ENCODE results near the gene SPRR2D.

SPRR2D gene

GRCh38 chr1:153049211-153049610 lies 8.3 kb upstream of the SPRR2D start:
- Histone ChIP-seq H3K27ac (ENCODE audit: low read depth, low read length) (no peak overlapping the region), H3K36me3 (ENCODE audit: low read length) (no peaks in the 10 kb centered on the region), H3K9me2 (replicated peaks; ENCODE audit: insufficient read depth, low read length) (no peaks in the 10 kb centered on the region), H3K9me3 (ENCODE audit: insufficient read depth, low read length) (no peaks in the 10 kb centered on the region), H3K9ac (ENCODE audit: low read length) (no peak overlapping the region), H3K27me3 (ENCODE audit: low read length) (no peaks in the 10 kb centered on the region), H3K4me2 (ENCODE audit: low read depth, low read length, poor library complexity, severe bottlenecking) (no peak overlapping the region), H2AFZ (ENCODE audit: low read depth, low read length, severe bottlenecking) (no peak overlapping the region), H3F3A (ENCODE audit: insufficient read depth) (no peaks in the 10 kb centered on the region), H3K4me3 (ENCODE audit: insufficient read depth, low read length, poor library complexity, severe bottlenecking) (no peak overlapping the region), H3K79me2 (ENCODE audit: insufficient read depth, low read length) (no peaks in the 10 kb centered on the region), H4K20me1 (ENCODE audit: low read depth, low read length) (no peaks in the 10 kb centered on the region)
- no peak for TF ChIP-seq EZH2phosphoT487 (conservative IDR thresholded peaks at IDR 0.05; ENCODE audit: low read length)
- TF ChIP-seq, protein P1, sequence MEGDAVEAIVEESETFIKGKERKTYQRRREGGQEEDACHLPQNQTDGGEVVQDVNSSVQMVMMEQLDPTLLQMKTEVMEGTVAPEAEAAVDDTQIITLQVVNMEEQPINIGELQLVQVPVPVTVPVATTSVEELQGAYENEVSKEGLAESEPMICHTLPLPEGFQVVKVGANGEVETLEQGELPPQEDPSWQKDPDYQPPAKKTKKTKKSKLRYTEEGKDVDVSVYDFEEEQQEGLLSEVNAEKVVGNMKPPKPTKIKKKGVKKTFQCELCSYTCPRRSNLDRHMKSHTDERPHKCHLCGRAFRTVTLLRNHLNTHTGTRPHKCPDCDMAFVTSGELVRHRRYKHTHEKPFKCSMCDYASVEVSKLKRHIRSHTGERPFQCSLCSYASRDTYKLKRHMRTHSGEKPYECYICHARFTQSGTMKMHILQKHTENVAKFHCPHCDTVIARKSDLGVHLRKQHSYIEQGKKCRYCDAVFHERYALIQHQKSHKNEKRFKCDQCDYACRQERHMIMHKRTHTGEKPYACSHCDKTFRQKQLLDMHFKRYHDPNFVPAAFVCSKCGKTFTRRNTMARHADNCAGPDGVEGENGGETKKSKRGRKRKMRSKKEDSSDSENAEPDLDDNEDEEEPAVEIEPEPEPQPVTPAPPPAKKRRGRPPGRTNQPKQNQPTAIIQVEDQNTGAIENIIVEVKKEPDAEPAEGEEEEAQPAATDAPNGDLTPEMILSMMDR (IDR thresholded peaks at IDR 0.05; ENCODE audit: insufficient read depth, low read length, poor library complexity, severe bottlenecking): no peak

DNA sequence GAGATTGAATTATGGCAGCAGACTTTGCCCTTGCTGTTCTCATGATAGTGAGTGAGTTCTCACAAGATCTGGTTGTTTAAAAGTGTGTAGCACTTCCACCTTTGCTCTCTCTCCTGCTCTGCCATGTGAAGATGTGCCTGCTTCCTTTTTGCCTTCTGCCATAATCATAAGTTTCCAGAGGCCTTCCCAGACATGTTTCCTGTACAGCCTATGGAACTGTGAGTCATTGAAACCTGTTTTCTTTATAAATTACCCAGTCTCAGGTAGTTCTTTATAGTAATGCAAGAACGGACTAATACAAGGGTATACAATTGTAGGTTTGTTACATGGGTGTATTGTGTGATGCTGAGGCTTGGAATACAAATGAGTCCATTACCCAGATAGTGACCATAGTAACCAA lies 5.7 kb downstream of the SPRR2D start:
- no peaks in the 10 kb centered on the region for H3F3A ChIP-seq (ENCODE audit: insufficient read depth)
- TF ChIP-seq, protein P1 (IDR thresholded peaks at IDR 0.05; ENCODE audit: insufficient read depth, low read length, poor library complexity, severe bottlenecking): no peak
- H3K36me3 ChIP-seq (ENCODE audit: low read length): no peaks in the 10 kb centered on the region
- H3K27ac ChIP-seq (ENCODE audit: low read depth, low read length): no peak overlapping the region
- H3K27me3 ChIP-seq (ENCODE audit: low read length): no peaks in the 10 kb centered on the region
- no peaks in the 10 kb centered on the region for H4K20me1 ChIP-seq (ENCODE audit: low read depth, low read length)
- no peaks in the 10 kb centered on the region for H3K9me2 ChIP-seq (replicated peaks; ENCODE audit: insufficient read depth, low read length)
- no peak overlapping the region for H3K9ac ChIP-seq (ENCODE audit: low read length)
- no peak overlapping the region for H2AFZ ChIP-seq (ENCODE audit: low read depth, low read length, severe bottlenecking)
- H3K9me3 ChIP-seq (ENCODE audit: insufficient read depth, low read length): no peaks in the 10 kb centered on the region
- H3K4me2 ChIP-seq (ENCODE audit: low read depth, low read length, poor library complexity, severe bottlenecking): no peak overlapping the region
- no peaks in the 10 kb centered on the region for H3K79me2 ChIP-seq (ENCODE audit: insufficient read depth, low read length)
- H3K4me3 ChIP-seq (ENCODE audit: insufficient read depth, low read length, poor library complexity, severe bottlenecking): no peak overlapping the region

- Histone ChIP-seq H4K20me1 (ENCODE audit: low read depth, low read length) (no peaks in the 10 kb centered on the region), H3K9me3 (ENCODE audit: insufficient read depth, low read length) (no peaks in the 10 kb centered on the region), H3K4me3 (ENCODE audit: insufficient read depth, low read length, poor library complexity, severe bottlenecking) (no peak overlapping the region), H3K79me2 (ENCODE audit: insufficient read depth, low read length) (no peaks in the 10 kb centered on the region), H3F3A (ENCODE audit: insufficient read depth) (no peaks in the 10 kb centered on the region), H3K27ac (ENCODE audit: low read depth, low read length) (no peak overlapping the region), H3K36me3 (ENCODE audit: low read length) (no peaks in the 10 kb centered on the region), H3K9me2 (replicated peaks; ENCODE audit: insufficient read depth, low read length) (no peaks in the 10 kb centered on the region), H2AFZ (ENCODE audit: low read depth, low read length, severe bottlenecking) (no peak overlapping the region), H3K27me3 (ENCODE audit: low read length) (no peaks in the 10 kb centered on the region), H3K9ac (ENCODE audit: low read length) (no peak overlapping the region), H3K4me2 (ENCODE audit: low read depth, low read length, poor library complexity, severe bottlenecking) (no peak overlapping the region)
- TF ChIP-seq, protein P1 (IDR thresholded peaks at IDR 0.05; ENCODE audit: insufficient read depth, low read length, poor library complexity, severe bottlenecking): no peak
- TF ChIP-seq EZH2phosphoT487 (conservative IDR thresholded peaks at IDR 0.05; ENCODE audit: low read length): no peak
Measured at GRCh38 chr1:153032677-153033308, 8.1 kb downstream of the SPRR2D start.
